Measurements from ENCODE around the gene SPRY2. TPM values are rescaled to one million over a fixed set of nuclear protein-coding genes. Genes with fewer than 3 reads are reported as not detected.

Gene SPRY2
- total and polyA plus RNA-seq, 2 experiments from 2014 or later, result 67.8 to 142 TPM

GRCh38 chr13:80386002-80386401, 45.1 kb upstream of the SPRY2 start:
- H3K36me3 ChIP-seq, result no peaks in the 10 kb centered on the region
- H3K27ac ChIP-seq, result no peak overlapping the region
- no peak for TF ChIP-seq CTCF (IDR thresholded peaks at IDR 0.05; ENCODE audit: low read depth, low read length)
- no peaks in the 10 kb centered on the region for H3K9me3 ChIP-seq (ENCODE audit: low read depth)
- H3K4me1 ChIP-seq (ENCODE audit: low read depth), result no peaks in the 10 kb centered on the region
- DNase-seq (ENCODE audit: low read depth in 1 of 2, low spot score in 1 of 2), result no peak
- no peaks in the 10 kb centered on the region for H3K27me3 ChIP-seq
- no peak overlapping the region for H3K4me3 ChIP-seq

GRCh38 chr13:80382576-80382975, 41.6 kb upstream of the SPRY2 start:
- TF ChIP-seq CTCF (IDR thresholded peaks at IDR 0.05; ENCODE audit: low read depth, low read length), result no peak
- Histone ChIP-seq H3K4me1 (ENCODE audit: low read depth) (no peaks in the 10 kb centered on the region), H3K4me3 (no peak overlapping the region), H3K27me3 (no peaks in the 10 kb centered on the region), H3K27ac (no peak overlapping the region), H3K9me3 (ENCODE audit: low read depth) (no peaks in the 10 kb centered on the region), H3K36me3 (no peaks in the 10 kb centered on the region)
- no peak for DNase-seq (ENCODE audit: low read depth in 1 of 2, low spot score in 1 of 2)

GRCh38 chr13:80379245-80379644, 38.3 kb upstream of the SPRY2 start:
- H3K27me3 ChIP-seq, result no peaks in the 10 kb centered on the region
- no peaks in the 10 kb centered on the region for H3K36me3 ChIP-seq
- no peaks in the 10 kb centered on the region for H3K9me3 ChIP-seq (ENCODE audit: low read depth)
- no peaks in the 10 kb centered on the region for H3K4me1 ChIP-seq (ENCODE audit: low read depth)
- peak in 1 of 2 donors; percentile 64 for DNase-seq (ENCODE audit: low read depth in 1 of 2, low spot score in 1 of 2)
- no peak overlapping the region for H3K27ac ChIP-seq
- H3K4me3 ChIP-seq, result no peak overlapping the region
- TF ChIP-seq CTCF (IDR thresholded peaks at IDR 0.05; ENCODE audit: low read depth, low read length), result no peak

GRCh38 chr13:80376554-80376953, 35.6 kb upstream of the SPRY2 start:
- no peaks in the 10 kb centered on the region for H3K9me3 ChIP-seq (ENCODE audit: low read depth)
- DNase-seq (ENCODE audit: low read depth in 1 of 2, low spot score in 1 of 2), result no peak
- no peaks in the 10 kb centered on the region for H3K36me3 ChIP-seq
- TF ChIP-seq CTCF (IDR thresholded peaks at IDR 0.05; ENCODE audit: low read depth, low read length), result no peak
- H3K4me3 ChIP-seq, result no peak overlapping the region
- H3K27ac ChIP-seq, result no peak overlapping the region
- no peaks in the 10 kb centered on the region for H3K4me1 ChIP-seq (ENCODE audit: low read depth)
- no peaks in the 10 kb centered on the region for H3K27me3 ChIP-seq

DNA sequence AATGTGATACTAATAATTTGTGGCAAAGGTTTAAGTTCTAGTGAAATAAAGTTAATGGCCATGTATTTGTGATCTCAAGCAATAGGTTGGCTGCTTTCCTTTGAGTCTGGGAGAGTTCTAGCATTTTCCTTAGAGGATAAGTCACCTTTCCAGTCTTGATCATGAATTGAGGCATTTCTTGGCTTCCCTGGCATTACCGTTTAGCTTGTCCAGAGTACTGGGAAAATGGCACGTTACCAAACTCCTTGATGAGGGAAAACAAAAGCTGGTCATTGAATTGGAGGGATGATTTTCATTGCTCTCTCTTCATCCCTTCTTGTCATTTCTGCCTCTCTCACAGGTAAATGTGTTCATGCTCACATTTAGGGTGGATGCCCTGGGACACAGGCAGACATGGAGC, 34.0 kb upstream of the SPRY2 start:
- no peak for TF ChIP-seq CTCF (IDR thresholded peaks at IDR 0.05; ENCODE audit: low read depth, low read length)
- no peaks in the 10 kb centered on the region for H3K36me3 ChIP-seq
- no peaks in the 10 kb centered on the region for H3K27me3 ChIP-seq
- H3K4me3 ChIP-seq, result no peak overlapping the region
- H3K4me1 ChIP-seq (ENCODE audit: low read depth), result no peaks in the 10 kb centered on the region
- H3K9me3 ChIP-seq (ENCODE audit: low read depth), result no peaks in the 10 kb centered on the region
- no peak overlapping the region for H3K27ac ChIP-seq
- no peak for DNase-seq (ENCODE audit: low read depth in 1 of 2, low spot score in 1 of 2)

DNA sequence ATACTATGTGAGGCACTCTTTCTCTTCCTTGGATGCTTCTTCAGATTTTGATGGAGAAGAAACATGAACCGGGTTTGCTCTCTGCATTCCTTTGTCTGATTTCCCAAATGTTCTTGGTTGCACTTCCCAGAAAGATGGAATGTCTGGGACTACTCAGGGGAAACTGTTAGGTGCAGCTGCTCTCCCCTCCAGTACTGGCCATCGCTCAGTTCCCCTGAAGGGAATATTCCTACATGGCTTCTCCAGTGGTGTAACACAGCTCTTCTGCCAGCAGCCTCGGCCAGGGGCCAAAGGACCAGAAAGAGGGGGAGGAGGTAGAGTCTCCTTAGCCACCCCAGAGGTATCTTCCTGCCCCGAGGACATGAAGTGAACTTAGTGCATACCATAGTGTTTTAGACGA, 33.5 kb upstream of the SPRY2 start:
- H3K9me3 ChIP-seq (ENCODE audit: low read depth), result no peaks in the 10 kb centered on the region
- no peaks in the 10 kb centered on the region for H3K36me3 ChIP-seq
- no peaks in the 10 kb centered on the region for H3K27me3 ChIP-seq
- peak in 1 of 2 donors; percentile 32 for DNase-seq (ENCODE audit: low read depth in 1 of 2, low spot score in 1 of 2)
- no peak for TF ChIP-seq CTCF (IDR thresholded peaks at IDR 0.05; ENCODE audit: low read depth, low read length)
- no peak overlapping the region for H3K4me3 ChIP-seq
- no peak overlapping the region for H3K27ac ChIP-seq
- H3K4me1 ChIP-seq (ENCODE audit: low read depth), result no peaks in the 10 kb centered on the region
